ENCODE data around the gene SLC6A3.

SLC6A3 gene

GRCh38 chr5:1420211-1421195, 24.7 kb downstream of the SLC6A3 start:
- no peak for DNase-seq (ENCODE audit: low spot score)

GRCh38 chr5:1419476-1420210, 25.6 kb downstream of the SLC6A3 start:
- no peak for DNase-seq (ENCODE audit: low spot score)

GRCh38 chr5:1418921-1419280, 26.3 kb downstream of the SLC6A3 start:
- DNase-seq (ENCODE audit: low spot score), result no peak

- no peak for DNase-seq (ENCODE audit: low spot score)
Observed at GRCh38 chr5:1418238-1418920, 26.9 kb downstream of the SLC6A3 start.

GRCh38 chr5:1417586-1418225, 27.5 kb downstream of the SLC6A3 start:
- no peak for DNase-seq (ENCODE audit: low spot score)

GRCh38 chr5:1416856-1417469, 28.3 kb downstream of the SLC6A3 start:
- no peak for DNase-seq (ENCODE audit: low spot score)

GRCh38 chr5:1415626-1416360, 29.4 kb downstream of the SLC6A3 start:
- DNase-seq (ENCODE audit: low spot score), result no peak

- DNase-seq (ENCODE audit: low spot score), result no peak
Observed at GRCh38 chr5:1415059-1415425, 30.2 kb downstream of the SLC6A3 start.

- DNase-seq (ENCODE audit: low spot score), result no peak
Observed at GRCh38 chr5:1414311-1415058, 30.8 kb downstream of the SLC6A3 start.

- no peak for DNase-seq (ENCODE audit: low spot score)
Observed at GRCh38 chr5:1413611-1414241, 31.5 kb downstream of the SLC6A3 start.

- DNase-seq (ENCODE audit: low spot score), result no peak
Observed at GRCh38 chr5:1413211-1413610, 32.0 kb downstream of the SLC6A3 start.

- no peak for DNase-seq (ENCODE audit: low spot score)
Observed at GRCh38 chr5:1412621-1413020, 32.6 kb downstream of the SLC6A3 start.

- no peak for DNase-seq (ENCODE audit: low spot score)
Observed at GRCh38 chr5:1412163-1412562, 33.1 kb downstream of the SLC6A3 start.

- no peak for DNase-seq (ENCODE audit: low spot score)
Observed at GRCh38 chr5:1411099-1411498, 34.1 kb downstream of the SLC6A3 start.

- DNase-seq (ENCODE audit: low spot score), result no peak
Observed at GRCh38 chr5:1410156-1411014, 34.9 kb downstream of the SLC6A3 start.

- no peak for DNase-seq (ENCODE audit: low spot score)
Observed at GRCh38 chr5:1409381-1410110, 35.7 kb downstream of the SLC6A3 start.

GRCh38 chr5:1406681-1407640, 38.3 kb downstream of the SLC6A3 start:
- no peak for DNase-seq (ENCODE audit: low spot score)
